CD14-positive monocyte (primary cell): Measurements from ENCODE around the gene CDC123. TPM values are rescaled to one million over a fixed set of nuclear protein-coding genes. Genes with fewer than 3 reads are reported as not detected.

ENCODE experiments used
- DNase-seq, 3 donors: peaks; one replicate each; pipeline ENCODE4 v3.0.0-alpha.2; 2011 to 2022
- H2AFZ ChIP-seq: 2 replicates; pipeline ENCODE4 v1.6.0; 2012; ENCODE audit warnings: mild to moderate bottlenecking, low read depth, low read length, inconsistent platforms; ENCODE audit not compliant: insufficient read depth, poor library complexity, severe bottlenecking
- H3K27ac ChIP-seq, 2 donors: 1 replicate in 1 of 2; 2 replicates in 1 of 2; pipeline ENCODE4 v1.5.1; 2012 to 2013; ENCODE audit warnings: low read length in 2 of 2, control low read depth in 1 of 2, inconsistent platforms in 1 of 2, low read depth in 1 of 2, mild to moderate bottlenecking in 1 of 2
- H3K27me3 ChIP-seq, 2 donors: one replicate each; pipeline versions ENCODE4 v1.6.0 to v1.6.1; 2011 to 2013; ENCODE audit warnings: low read length in 2 of 2; ENCODE audit not compliant: control insufficient read depth in 2 of 2, insufficient read depth in 2 of 2
- H3K36me3 ChIP-seq, 2 donors: replicated peaks in 1 of 2; 1 replicate in 1 of 2; 2 replicates in 1 of 2; pipeline versions ENCODE4 v1.5.1 to v1.6.1; 2012 to 2013; ENCODE audit warnings: low read length in 2 of 2, control low read depth in 1 of 2, inconsistent platforms in 1 of 2, mild to moderate bottlenecking in 1 of 2; ENCODE audit not compliant: insufficient read depth in 2 of 2, control insufficient read depth in 1 of 2
- H3K4me1 ChIP-seq, 2 donors: 1 replicate in 1 of 2; 2 replicates in 1 of 2; pipeline versions ENCODE4 v1.5.1 to v1.6.1; 2012 to 2013; ENCODE audit warnings: low read length in 2 of 2, control low read depth in 1 of 2, inconsistent platforms in 1 of 2, mild to moderate bottlenecking in 1 of 2, moderate library complexity in 1 of 2; ENCODE audit not compliant: insufficient read depth in 2 of 2, control insufficient read depth in 1 of 2
- H3K4me2 ChIP-seq: replicated peaks from 2 replicates; pipeline ENCODE3; 2012; ENCODE audit warnings: low read length, moderate library complexity, mild to moderate bottlenecking; ENCODE audit not compliant: poor library complexity, severe bottlenecking; ENCODE audit errors: extremely low read depth
- H3K4me3 ChIP-seq, 3 experiments: fragments of 200-600 bp in 1 of 3; sonication (generic) in 1 of 3; replicated peaks in 1 of 3; 1 replicate in 2 of 3; 2 replicates in 1 of 3; pipeline ENCODE4 v1.5.1; 2011 to 2013; ENCODE audit warnings: low read length in 3 of 3, mild to moderate bottlenecking in 3 of 3, control low read depth in 2 of 3, low read depth in 2 of 3, inconsistent platforms in 1 of 3, moderate library complexity in 1 of 3
- H3K79me2 ChIP-seq: 2 replicates; pipeline ENCODE4 v1.6.0; 2012; ENCODE audit warnings: mild to moderate bottlenecking, control low read depth, inconsistent platforms, low read length, moderate library complexity; ENCODE audit not compliant: insufficient read depth
- H3K9ac ChIP-seq: 2 replicates; pipeline ENCODE4 v1.6.0; 2017; ENCODE audit warnings: low read length, mild to moderate bottlenecking; ENCODE audit not compliant: insufficient read depth, poor library complexity, severe bottlenecking
- H3K9me3 ChIP-seq, 2 donors: replicated peaks in 1 of 2; 1 replicate in 1 of 2; 2 replicates in 1 of 2; pipeline versions ENCODE4 v1.5.1 to v1.6.1; 2012 to 2013; ENCODE audit warnings: low read length in 2 of 2, control low read depth in 1 of 2; ENCODE audit not compliant: control insufficient read depth in 1 of 2, insufficient read depth in 1 of 2
- H4K20me1 ChIP-seq: 2 replicates; pipeline ENCODE4 v1.6.0; 2012; ENCODE audit warnings: mild to moderate bottlenecking, low read length, control low read depth, moderate library complexity; ENCODE audit not compliant: insufficient read depth
- H3K27ac Mint-ChIP-seq, 7 donors: one replicate each; pipeline ENCODE4 v1.8.0; 2020; ENCODE audit warnings: mild to moderate bottlenecking in 7 of 7, mixed read lengths in 7 of 7, moderate library complexity in 6 of 7, inconsistent platforms in 2 of 7
- H3K27me3 Mint-ChIP-seq, 3 donors: one replicate each; pipeline ENCODE4 v1.8.0; 2021 to 2022; ENCODE audit warnings: low read depth in 3 of 3, mild to moderate bottlenecking in 3 of 3, mixed read lengths in 3 of 3, moderate library complexity in 3 of 3, inconsistent platforms in 1 of 3
- H3K36me3 Mint-ChIP-seq, 2 donors: one replicate each; pipeline ENCODE4 v1.8.0; 2020; ENCODE audit warnings: mixed read lengths in 2 of 2, inconsistent platforms in 1 of 2, mild to moderate bottlenecking in 1 of 2
- H3K4me1 Mint-ChIP-seq: one replicate; pipeline ENCODE4 v1.8.0; 2020; ENCODE audit warnings: mild to moderate bottlenecking, mixed read lengths
- H3K4me3 Mint-ChIP-seq, 2 donors: one replicate each; pipeline ENCODE4 v1.8.0; 2020; ENCODE audit warnings: mild to moderate bottlenecking in 2 of 2, mixed read lengths in 2 of 2, moderate library complexity in 1 of 2
- H3K9me3 Mint-ChIP-seq, 7 donors: one replicate each; pipeline ENCODE4 v1.8.0; 2020 to 2022; ENCODE audit warnings: mixed read lengths in 7 of 7, mild to moderate bottlenecking in 6 of 7, moderate library complexity in 6 of 7, inconsistent platforms in 2 of 7
- CTCF ChIP-seq: fragments of 200-600 bp; IDR thresholded peaks from one replicate; pipeline ENCODE4 v1.8.0; 2022; ENCODE audit warnings: antibody characterized with exemption, mild to moderate bottlenecking
- WGBS: methylation state at CpG from one replicate; pipeline ENCODE4 v1.1.5; 2013; ENCODE audit warnings: missing lambda C conversion rate; ENCODE audit not compliant: insufficient coverage; 5-methylcytosine and 5-hydroxymethylcytosine counted together
- intact Hi-C, 2 donors: fragments of 100-400 bp; cut with micrococcal nuclease; formaldehyde crosslinking; loops; one replicate each; pipeline versions ENCODE4 v1.15.0 to v1.15.1; 2023
- polyA plus RNA-seq, 3 donors: library from polyadenylated mRNA; depleted of rRNA in 1 of 3; unstranded in 2 of 3; stranded (reverse) in 1 of 3; fragments of 300-500 nt in 2 of 3; fragments of >200 nt in 1 of 3; fragmentation: Illumina TruSeq in 2 of 3; gene quantifications; 1 replicate in 2 of 3; 2 replicates in 1 of 3; pipeline ENCODE4 v1.2.3, GENCODE V29; 2012 to 2021

The CDC123 gene
- polyA plus RNA-seq, 3 donors = 38.2 to 78.7 (median 76.0) TPM

DNA sequence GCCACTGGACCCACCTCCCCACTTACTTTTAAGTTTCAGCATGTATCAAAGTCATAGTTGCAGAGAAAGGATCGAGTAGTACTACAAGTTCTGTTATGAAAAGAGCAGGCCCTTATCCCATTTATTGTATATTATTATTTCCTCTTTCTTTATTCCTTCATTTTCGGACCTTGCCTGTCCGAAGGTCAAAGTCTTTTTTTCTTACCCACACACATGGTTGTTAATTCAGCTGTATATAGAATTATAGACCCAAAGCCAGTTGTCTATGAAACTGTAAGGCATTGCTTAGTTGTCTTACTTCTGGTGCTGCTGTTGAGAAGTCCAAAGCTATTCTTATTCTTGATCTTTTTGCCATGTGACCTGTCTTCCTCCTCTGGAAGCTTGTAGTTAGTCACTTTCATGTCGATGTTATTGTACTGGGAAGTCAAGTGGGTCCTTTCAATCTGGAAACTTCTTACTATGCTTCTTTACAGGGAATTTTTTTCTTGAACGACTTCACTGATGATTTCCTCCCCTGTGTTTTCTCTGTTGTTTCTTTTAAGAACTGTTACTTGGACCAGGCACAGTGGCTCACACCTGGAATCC is 8.6 kb upstream of the CDC123 start:
- Histone ChIP-seq H3K27ac (no peak overlapping the region), H3K4me1 (peaks cover 0 to 3% of the 10 kb centered on the region in 2 donors), H3K4me3 (no peak overlapping the region), H3K36me3 (peaks cover 14 to 33% of the 10 kb centered on the region in 2 donors), H3K4me2 (no peak overlapping the region), H2AFZ (no peak overlapping the region), H3K79me2 (peaks cover 45% of the 10 kb centered on the region), H3K9ac (no peak overlapping the region), H3K27me3 (no peaks in the 10 kb centered on the region), H3K9me3 (no peaks in the 10 kb centered on the region), H4K20me1 (peaks cover 30% of the 10 kb centered on the region)
- Mint-ChIP-seq H3K4me3 (no peak overlapping the region), H3K27ac (peak overlapping the region in 1 of 7 donors; percentile 32), H3K4me1 (peaks cover 28% of the 10 kb centered on the region), H3K36me3 (peaks cover 50 to 59% of the 10 kb centered on the region in 2 donors), H3K27me3 (no peaks in the 10 kb centered on the region), H3K9me3 (peaks cover 0 to 6% (median 3%) of the 10 kb centered on the region in 7 donors)
- WGBS = no CpG with 5 or more reads among the region's 5 CpGs
- TF ChIP-seq CTCF = no peak
- DNase-seq = no peak
- intact Hi-C loops = no loop called here

DNA sequence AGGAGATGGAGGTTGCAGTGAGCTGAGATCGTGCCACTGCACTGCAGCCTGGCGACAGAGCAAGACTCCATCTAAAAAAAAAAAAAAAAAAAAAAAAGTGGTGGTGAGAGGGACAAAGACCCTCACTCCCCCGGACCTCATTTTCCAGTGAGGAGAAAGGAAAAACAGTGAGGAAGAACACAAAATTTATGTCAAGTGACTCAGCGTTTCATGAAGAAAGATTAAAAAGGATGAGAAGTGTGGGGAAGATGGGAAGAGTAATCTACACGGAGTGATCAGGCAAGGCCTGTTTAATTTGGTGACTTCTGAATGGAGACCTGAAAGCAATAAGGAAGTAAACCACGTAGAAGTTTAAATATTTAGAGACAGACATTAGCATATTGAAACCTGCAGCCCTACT is 7.3 kb upstream of the CDC123 start:
- Mint-ChIP-seq H3K4me3 (no peak overlapping the region), H3K27me3 (no peaks in the 10 kb centered on the region), H3K9me3 (peaks cover 0 to 6% (median 3%) of the 10 kb centered on the region in 7 donors), H3K4me1 (peaks cover 36% of the 10 kb centered on the region), H3K36me3 (peaks cover 47 to 49% of the 10 kb centered on the region in 2 donors), H3K27ac (no peak overlapping the region)
- Histone ChIP-seq H3K9me3 (no peaks in the 10 kb centered on the region), H2AFZ (no peak overlapping the region), H3K4me2 (no peak overlapping the region), H3K36me3 (peaks cover 12 to 26% of the 10 kb centered on the region in 2 donors), H3K79me2 (peaks cover 58% of the 10 kb centered on the region), H4K20me1 (peaks cover 36% of the 10 kb centered on the region), H3K27me3 (no peaks in the 10 kb centered on the region), H3K27ac (no peak overlapping the region), H3K9ac (no peak overlapping the region), H3K4me3 (no peak overlapping the region), H3K4me1 (peaks cover 6 to 13% of the 10 kb centered on the region in 2 donors)
- DNase-seq = no peak
- WGBS = 90% methylated on average over 2 of the region's 6 CpGs
- no peak for TF ChIP-seq CTCF
- intact Hi-C loops = no loop called here
